Activated CD4-positive, alpha-beta T cell treated with anti-CD3 and anti-CD28 coated beads, Interleukin-2, amount 10 ng/mL, durations not matched to agents 24 days and 14 days (primary cell): ENCODE data around the gene ATP8B4. TPM values are rescaled to one million over a fixed set of nuclear protein-coding genes. Genes with fewer than 3 reads are reported as not detected.

Experiments
- DNase-seq: peaks from one replicate; pipeline ENCODE4 v3.0.0; 2022
- H3K27ac Mint-ChIP-seq: one replicate; pipeline ENCODE4 v1.8.0; 2022; ENCODE audit warnings: mild to moderate bottlenecking, mixed read lengths
- H3K27me3 Mint-ChIP-seq: one replicate; pipeline ENCODE4 v1.8.0; 2022; ENCODE audit warnings: mixed read lengths
- H3K36me3 Mint-ChIP-seq: one replicate; pipeline ENCODE4 v1.8.0; 2022; ENCODE audit warnings: low read depth, mild to moderate bottlenecking, mixed read lengths
- H3K4me1 Mint-ChIP-seq: one replicate; pipeline ENCODE4 v1.8.0; 2021; ENCODE audit warnings: mixed read lengths
- H3K4me3 Mint-ChIP-seq: one replicate; pipeline ENCODE4 v1.8.0; 2022; ENCODE audit warnings: mild to moderate bottlenecking, moderate library complexity, mixed read lengths
- H3K9me3 Mint-ChIP-seq: one replicate; pipeline ENCODE4 v1.8.0; 2021; ENCODE audit warnings: mixed read lengths
- intact Hi-C: fragments of 100-400 bp; cut with micrococcal nuclease; formaldehyde crosslinking; loops from one replicate; pipeline ENCODE4 v1.15.1; 2023
- total RNA-seq: library from RNA; stranded (reverse); gene quantifications from 2 replicates; pipeline ENCODE4 v1.2.3, GENCODE V29; 2022

Gene ATP8B4
- total RNA-seq, 1 donor from 2014 or later: 38.5 TPM

DNA sequence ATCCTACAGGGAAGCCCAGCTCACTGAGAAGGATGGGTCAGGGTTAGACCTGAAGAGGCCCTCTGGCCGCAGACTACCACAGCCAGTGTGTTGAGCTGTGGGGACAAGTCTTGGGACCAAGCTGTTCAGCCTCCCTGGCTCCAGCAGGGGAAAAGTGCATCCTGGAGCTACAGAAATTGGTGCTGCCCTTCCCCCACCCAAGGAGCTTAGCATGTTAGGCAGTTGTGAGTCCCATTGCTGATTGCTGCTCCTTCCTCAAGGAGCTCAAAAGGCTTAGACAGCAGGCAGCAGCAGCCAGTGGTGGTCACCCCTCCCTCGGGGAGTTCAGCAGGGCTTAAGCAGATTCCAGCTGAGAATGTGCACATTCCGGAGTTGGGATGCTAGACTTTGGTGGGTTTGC, 165.6 kb downstream of the ATP8B4 start:
- H3K9me3 Mint-ChIP-seq: peaks cover 38% of the 10 kb centered on the region
- H3K4me3 Mint-ChIP-seq: no peak overlapping the region
- intact Hi-C loops: no loop called here
- H3K36me3 Mint-ChIP-seq: peaks cover 46% of the 10 kb centered on the region
- H3K4me1 Mint-ChIP-seq: no peaks in the 10 kb centered on the region
- no peak overlapping the region for H3K27ac Mint-ChIP-seq
- peak; percentile 37 for DNase-seq
- no peaks in the 10 kb centered on the region for H3K27me3 Mint-ChIP-seq

DNA sequence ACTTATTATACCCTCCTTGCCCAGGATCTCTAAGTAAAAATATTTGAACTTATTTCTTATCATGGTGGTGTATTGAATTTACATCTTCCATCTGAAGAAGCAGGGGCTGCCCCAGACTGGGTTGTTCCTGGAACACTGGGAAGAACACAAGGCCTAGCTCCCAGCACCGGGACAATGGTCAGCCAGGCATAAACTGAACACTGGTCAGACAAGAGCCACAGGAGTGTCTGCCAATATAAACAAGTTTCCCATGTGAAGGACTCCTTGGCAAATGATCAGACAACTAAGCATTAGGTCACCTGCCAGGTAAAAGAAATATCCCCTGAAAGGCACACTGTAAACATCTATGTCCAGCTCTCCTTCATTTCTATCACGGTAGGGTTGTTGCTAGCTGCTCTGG, 172.4 kb downstream of the ATP8B4 start:
- H3K4me1 Mint-ChIP-seq: no peaks in the 10 kb centered on the region
- peaks cover 37% of the 10 kb centered on the region for H3K36me3 Mint-ChIP-seq
- intact Hi-C loops: no loop called here
- H3K27me3 Mint-ChIP-seq: no peaks in the 10 kb centered on the region
- peak; percentile 20 for DNase-seq
- no peak overlapping the region for H3K27ac Mint-ChIP-seq
- H3K4me3 Mint-ChIP-seq: no peak overlapping the region
- peaks cover 22% of the 10 kb centered on the region for H3K9me3 Mint-ChIP-seq

- Mint-ChIP-seq H3K4me1 (peaks cover 5% of the 10 kb centered on the region), H3K9me3 (peaks cover 5% of the 10 kb centered on the region), H3K27ac (no peak overlapping the region), H3K4me3 (no peak overlapping the region), H3K27me3 (no peaks in the 10 kb centered on the region), H3K36me3 (peaks cover 22% of the 10 kb centered on the region)
- intact Hi-C loops: no loop called here
- no peak for DNase-seq
These were observed 184.5 kb downstream of the ATP8B4 start for GRCh38 chr15:49934487-49934886.

GRCh38 chr15:49927189-49927861, 191.7 kb downstream of the ATP8B4 start:
- DNase-seq: no peak
- intact Hi-C loops: no loop called here
- no peak overlapping the region for H3K4me3 Mint-ChIP-seq
- H3K36me3 Mint-ChIP-seq: peaks cover 20% of the 10 kb centered on the region
- H3K9me3 Mint-ChIP-seq: no peaks in the 10 kb centered on the region
- H3K27ac Mint-ChIP-seq: no peak overlapping the region
- no peaks in the 10 kb centered on the region for H3K27me3 Mint-ChIP-seq
- H3K4me1 Mint-ChIP-seq: no peaks in the 10 kb centered on the region

DNA sequence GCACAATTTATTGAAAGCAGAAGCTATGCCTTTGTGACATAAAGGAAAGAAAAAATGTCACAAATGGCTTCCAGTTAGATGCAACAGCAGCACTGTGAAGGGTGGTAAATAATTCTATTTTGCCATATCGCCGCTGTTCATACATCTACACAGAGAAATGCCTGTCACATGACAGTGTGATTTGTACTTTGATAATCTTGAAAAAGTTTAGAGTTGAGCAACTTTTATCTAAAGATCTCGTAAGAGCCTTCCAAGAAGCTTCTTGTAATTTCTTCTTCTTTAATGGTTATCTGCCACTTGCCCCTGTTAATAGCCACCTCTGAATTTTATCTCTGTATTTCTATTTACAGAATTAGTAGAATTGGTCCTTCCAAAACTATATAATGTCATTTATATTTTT, 192.3 kb downstream of the ATP8B4 start:
- H3K27ac Mint-ChIP-seq: no peak overlapping the region
- peaks cover 22% of the 10 kb centered on the region for H3K36me3 Mint-ChIP-seq
- no peak for DNase-seq
- H3K4me3 Mint-ChIP-seq: no peak overlapping the region
- intact Hi-C loops: no loop called here
- H3K4me1 Mint-ChIP-seq: no peaks in the 10 kb centered on the region
- H3K9me3 Mint-ChIP-seq: no peaks in the 10 kb centered on the region
- H3K27me3 Mint-ChIP-seq: no peaks in the 10 kb centered on the region

DNA sequence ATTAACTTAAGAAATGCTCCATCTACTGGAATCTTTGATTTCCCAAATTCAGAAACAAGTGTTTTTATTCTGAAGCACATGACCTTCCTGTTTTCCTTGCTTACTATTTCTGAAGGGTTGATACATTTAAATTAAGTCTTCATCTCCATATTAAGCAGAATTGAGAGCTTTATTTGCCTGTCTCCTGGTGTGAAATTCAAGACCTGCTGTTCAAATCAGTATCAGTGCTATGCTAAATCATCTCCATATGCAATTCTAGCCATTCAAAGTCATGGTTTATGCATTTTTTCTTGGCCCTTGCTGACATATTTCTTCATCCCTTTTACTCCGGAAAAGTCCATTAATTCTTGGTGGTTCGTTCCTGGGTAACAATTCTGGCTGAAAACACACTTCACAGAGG, 195.4 kb downstream of the ATP8B4 start:
- intact Hi-C loops: no loop called here

GRCh38 chr15:49919034-49919433, 200.0 kb downstream of the ATP8B4 start:
- Mint-ChIP-seq H3K27me3 (no peaks in the 10 kb centered on the region), H3K4me3 (no peak overlapping the region), H3K4me1 (no peaks in the 10 kb centered on the region), H3K36me3 (peaks cover 44% of the 10 kb centered on the region), H3K9me3 (peaks cover 4% of the 10 kb centered on the region), H3K27ac (no peak overlapping the region)
- no peak for DNase-seq
- intact Hi-C loops: no loop called here

More for the DNA sequence above, 195.4 kb downstream of the ATP8B4 start:
- no peak for DNase-seq
- Mint-ChIP-seq H3K27ac (no peak overlapping the region), H3K9me3 (no peaks in the 10 kb centered on the region), H3K4me3 (no peak overlapping the region), H3K36me3 (peaks cover 31% of the 10 kb centered on the region), H3K4me1 (no peaks in the 10 kb centered on the region), H3K27me3 (no peaks in the 10 kb centered on the region)

DNA sequence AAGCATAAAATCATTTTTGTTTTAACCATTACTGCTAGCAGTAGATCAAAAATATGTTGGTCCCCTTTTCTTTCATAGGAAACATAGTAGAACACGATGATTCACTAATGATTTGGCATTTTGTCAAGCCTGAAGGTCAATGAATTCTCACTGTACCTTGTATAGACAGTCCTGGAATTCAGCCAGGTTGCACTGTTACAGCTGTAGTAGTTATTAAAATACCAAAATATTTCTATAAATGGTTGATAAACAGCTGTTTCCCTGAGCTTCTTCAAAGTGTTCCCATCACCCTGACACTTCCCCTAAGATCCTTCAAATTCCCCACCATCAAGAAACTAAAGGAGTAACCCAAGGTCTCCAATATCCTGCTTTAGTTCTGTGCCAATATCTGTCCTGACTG, 200.9 kb downstream of the ATP8B4 start:
- DNase-seq: no peak
- H3K4me1 Mint-ChIP-seq: peaks cover 2% of the 10 kb centered on the region
- no peak overlapping the region for H3K4me3 Mint-ChIP-seq
- peaks cover 48% of the 10 kb centered on the region for H3K36me3 Mint-ChIP-seq
- no peaks in the 10 kb centered on the region for H3K27me3 Mint-ChIP-seq
- H3K27ac Mint-ChIP-seq: no peak overlapping the region
- H3K9me3 Mint-ChIP-seq: peaks cover 4% of the 10 kb centered on the region
- intact Hi-C loops: no loop called here

DNA sequence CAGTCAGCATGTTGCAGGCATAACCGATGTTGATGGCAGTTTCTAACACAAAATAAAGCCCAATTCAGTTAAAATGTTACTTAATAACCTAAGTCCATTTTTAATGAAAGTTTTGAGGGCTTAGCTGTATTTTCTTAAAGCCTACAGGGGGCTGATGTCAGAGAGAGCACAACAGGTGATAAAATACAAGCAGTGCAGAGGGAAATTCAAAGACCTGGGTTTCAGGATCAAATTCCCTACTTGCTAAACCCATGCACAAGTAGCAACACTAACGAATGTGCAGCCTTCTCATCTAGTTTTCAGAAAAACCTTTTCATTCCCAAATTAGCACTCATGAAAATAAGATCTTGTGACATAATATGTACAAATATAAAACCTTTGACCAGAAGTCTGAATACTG, 202.0 kb downstream of the ATP8B4 start:
- DNase-seq: no peak
- Mint-ChIP-seq H3K9me3 (peaks cover 4% of the 10 kb centered on the region), H3K36me3 (peaks cover 54% of the 10 kb centered on the region), H3K27ac (no peak overlapping the region), H3K4me1 (peaks cover 3% of the 10 kb centered on the region), H3K27me3 (no peaks in the 10 kb centered on the region), H3K4me3 (no peak overlapping the region)
- intact Hi-C loops: no loop called here

GRCh38 chr15:49915822-49916221, 203.2 kb downstream of the ATP8B4 start:
- no peak overlapping the region for H3K4me3 Mint-ChIP-seq
- intact Hi-C loops: no loop called here
- no peak overlapping the region for H3K27ac Mint-ChIP-seq
- H3K9me3 Mint-ChIP-seq: peaks cover 4% of the 10 kb centered on the region
- no peaks in the 10 kb centered on the region for H3K27me3 Mint-ChIP-seq
- peaks cover 54% of the 10 kb centered on the region for H3K36me3 Mint-ChIP-seq
- peaks cover 3% of the 10 kb centered on the region for H3K4me1 Mint-ChIP-seq
- DNase-seq: no peak

DNA sequence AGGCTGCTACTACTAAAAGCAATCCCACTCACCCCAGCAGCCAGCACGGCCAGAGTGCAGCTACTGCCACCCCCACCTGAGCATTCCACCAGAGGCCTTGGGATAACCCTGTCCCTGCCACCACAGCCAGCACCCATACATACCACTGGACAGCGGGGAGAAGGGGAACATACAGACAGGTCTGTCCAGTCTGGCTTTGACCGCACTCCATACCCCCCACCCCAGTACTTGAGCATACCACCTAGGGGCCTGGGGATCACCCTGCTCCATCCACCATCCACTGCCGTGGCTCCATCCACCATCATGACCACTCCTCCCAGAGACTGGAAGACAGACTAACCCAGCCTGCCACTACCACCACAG, 210.1 kb downstream of the ATP8B4 start:
- H3K4me1 Mint-ChIP-seq: peaks cover 7% of the 10 kb centered on the region
- no peak overlapping the region for H3K27ac Mint-ChIP-seq
- intact Hi-C loops: no loop called here
- peaks cover 46% of the 10 kb centered on the region for H3K36me3 Mint-ChIP-seq
- no peak for DNase-seq
- no peaks in the 10 kb centered on the region for H3K27me3 Mint-ChIP-seq
- H3K9me3 Mint-ChIP-seq: peaks cover 3% of the 10 kb centered on the region
- no peak overlapping the region for H3K4me3 Mint-ChIP-seq

GRCh38 chr15:49908236-49908932, 210.6 kb downstream of the ATP8B4 start:
- DNase-seq: no peak
- Mint-ChIP-seq H3K27me3 (no peaks in the 10 kb centered on the region), H3K4me3 (no peak overlapping the region), H3K36me3 (peaks cover 40% of the 10 kb centered on the region), H3K9me3 (peaks cover 3% of the 10 kb centered on the region), H3K27ac (no peak overlapping the region), H3K4me1 (peaks cover 7% of the 10 kb centered on the region)
- intact Hi-C loops: no loop called here

DNA sequence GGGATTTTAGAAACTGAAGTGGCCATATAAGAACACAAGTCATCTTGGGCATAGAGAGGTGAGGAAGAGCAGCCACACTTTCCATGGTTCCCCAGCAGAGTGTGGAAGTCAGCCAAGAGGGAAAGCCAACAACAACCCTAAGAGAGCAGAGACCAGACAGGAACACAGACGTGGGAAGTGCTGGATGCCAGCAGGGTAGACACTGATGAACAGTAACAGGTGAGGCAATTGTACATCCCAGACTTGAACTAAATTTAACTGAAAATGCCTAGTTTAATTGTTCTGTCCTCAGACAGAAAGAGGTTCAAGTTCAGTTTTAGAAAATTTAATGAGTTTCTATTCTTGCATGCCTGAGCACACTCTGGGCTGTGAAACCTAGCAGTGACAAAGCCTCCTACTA, 212.1 kb downstream of the ATP8B4 start:
- peaks cover 4% of the 10 kb centered on the region for H3K4me1 Mint-ChIP-seq
- intact Hi-C loops: no loop called here
- peaks cover 28% of the 10 kb centered on the region for H3K36me3 Mint-ChIP-seq
- no peak for DNase-seq
- H3K9me3 Mint-ChIP-seq: peaks cover 3% of the 10 kb centered on the region
- H3K4me3 Mint-ChIP-seq: no peak overlapping the region
- H3K27ac Mint-ChIP-seq: no peak overlapping the region
- H3K27me3 Mint-ChIP-seq: no peaks in the 10 kb centered on the region

DNA sequence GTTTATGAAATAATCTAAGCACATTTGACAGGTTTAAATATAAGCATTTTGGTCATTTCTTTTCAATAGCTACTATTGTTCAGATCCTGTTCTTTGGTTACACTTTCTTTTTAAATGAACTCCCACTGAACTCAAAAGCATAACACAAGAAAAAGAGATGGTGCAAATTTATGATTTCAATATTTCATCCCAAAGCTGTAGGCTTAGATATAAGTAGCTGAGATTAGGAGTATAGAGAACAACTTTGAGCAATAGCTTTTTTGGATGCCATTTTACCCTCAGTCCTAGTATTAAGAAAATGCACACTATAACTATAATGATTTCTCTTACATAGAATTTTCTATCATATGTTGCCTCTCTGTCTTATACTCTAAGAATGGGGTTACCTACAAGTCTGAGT, 213.8 kb downstream of the ATP8B4 start:
- no peak for DNase-seq
- H3K36me3 Mint-ChIP-seq: peaks cover 18% of the 10 kb centered on the region
- peaks cover 3% of the 10 kb centered on the region for H3K9me3 Mint-ChIP-seq
- no peak overlapping the region for H3K27ac Mint-ChIP-seq
- intact Hi-C loops: no loop called here
- peaks cover 4% of the 10 kb centered on the region for H3K4me1 Mint-ChIP-seq
- no peaks in the 10 kb centered on the region for H3K27me3 Mint-ChIP-seq
- H3K4me3 Mint-ChIP-seq: no peak overlapping the region

- intact Hi-C loops: no loop called here
- Mint-ChIP-seq H3K27me3 (no peaks in the 10 kb centered on the region), H3K9me3 (peaks cover 3% of the 10 kb centered on the region)
These were observed 214.7 kb downstream of the ATP8B4 start for GRCh38 chr15:49904296-49904695.

More at GRCh38 chr15:49904296-49904695, 214.7 kb downstream of the ATP8B4 start:
- no peak overlapping the region for H3K27ac Mint-ChIP-seq
- H3K4me1 Mint-ChIP-seq: peaks cover 4% of the 10 kb centered on the region
- DNase-seq: no peak
- peaks cover 12% of the 10 kb centered on the region for H3K36me3 Mint-ChIP-seq
- H3K4me3 Mint-ChIP-seq: no peak overlapping the region
